Hematopoietic multipotent progenitor cell (in vitro differentiated cells): ENCODE measurements around the gene PIGB. TPM values are rescaled to one million over a fixed set of nuclear protein-coding genes. Genes with fewer than 3 reads are reported as not detected.
"Not testable (repeated sequence)": the region's sequence is repeated elsewhere in the genome, so short reads cannot be mapped to it uniquely, and the experiment has no call there.

Source experiments
- DNase-seq, 3 donors: peaks; one replicate each; pipeline ENCODE4 v3.0.0-alpha.2; 2011 to 2015; ENCODE audit warnings: low read depth in 2 of 3, low spot score in 2 of 3
- total RNA-seq: library from RNA; depleted of rRNA; stranded (reverse); fragments of >200 nt; gene quantifications from one replicate; pipeline ENCODE4 v1.2.3, GENCODE V29; 2012

The PIGB gene
- 11.8 TPM for total RNA-seq

- DNase-seq = peak; percentile 74 to 93 (median 92)
Observed at GRCh38 chr15:55318588-55319494, at the start of gene PIGB, which contains the start of gene PIGBOS1. Gene PIGB (plus strand): TSS chr15:55319222. CDS start chr15:55319251, 29 bp downstream. Gene PIGBOS1 (minus strand): TSS chr15:55319123. CDS start chr15:55317792, 1,331 bp downstream.

- no peak for DNase-seq
Observed at GRCh38 chr15:55270291-55270690, 48.7 kb upstream of the PIGB start.

GRCh38 chr15:55276324-55276723 lies 42.7 kb upstream of the PIGB start:
- no peak for DNase-seq

GRCh38 chr15:55277116-55277564 lies 41.9 kb upstream of the PIGB start:
- DNase-seq = peak in 2 of 3 donors; percentile 51 to 75

- DNase-seq = no peak
Observed at GRCh38 chr15:55277715-55278114, 41.3 kb upstream of the PIGB start.

GRCh38 chr15:55279100-55279745 lies 39.8 kb upstream of the PIGB start:
- DNase-seq = no peak

GRCh38 chr15:55279746-55280351 lies 39.2 kb upstream of the PIGB start:
- peak in 2 of 3 donors; percentile 74 to 76 for DNase-seq

GRCh38 chr15:55280589-55280988 lies 38.4 kb upstream of the PIGB start:
- not testable (repeated sequence) for DNase-seq

GRCh38 chr15:55281517-55282228 lies 37.3 kb upstream of the PIGB start:
- peak in 1 of 3 donors; percentile 33 for DNase-seq

GRCh38 chr15:55282284-55282833 lies 36.7 kb upstream of the PIGB start:
- peak in 2 of 3 donors; percentile 60 to 74 for DNase-seq

- no peak for DNase-seq
Observed at GRCh38 chr15:55283379-55284147, 35.5 kb upstream of the PIGB start.

- no peak for DNase-seq
Observed at GRCh38 chr15:55284426-55284825, 34.6 kb upstream of the PIGB start.

GRCh38 chr15:55286442-55287189 lies 32.4 kb upstream of the PIGB start:
- not testable (repeated sequence) for DNase-seq

GRCh38 chr15:55288006-55288717 lies 30.9 kb upstream of the PIGB start:
- DNase-seq = no peak

GRCh38 chr15:55289011-55289745 lies 29.8 kb upstream of the PIGB start:
- peak in 2 of 3 donors; percentile 16 to 25 for DNase-seq

- DNase-seq = peak; percentile 53 to 82 (median 63)
Observed at GRCh38 chr15:55289746-55290527, 29.1 kb upstream of the PIGB start, which contains the start of gene RAB27A. Gene RAB27A (minus strand): TSS chr15:55289813. CDS start chr15:55234934, 54,879 bp downstream.
